Lung microvascular endothelial cell (primary cell): Measurements from ENCODE around the gene EIF4G1. TPM values are rescaled to one million over a fixed set of nuclear protein-coding genes. Genes with fewer than 3 reads are reported as not detected.

Experiments
- DNase-seq, 2 donors: peaks; one replicate each; pipeline versions ENCODE4 v3.0.0 to v3.0.0-alpha.2; 2010; ENCODE audit warnings: low read depth in 2 of 2
- total RNA-seq: library from RNA; depleted of rRNA; stranded (reverse); fragments of >200 nt; gene quantifications from 2 replicates; pipeline ENCODE4 v1.2.1, GENCODE V29; 2014

The EIF4G1 gene
- total RNA-seq, 1 donor from 2014 or later, result 237 TPM

- no peak for DNase-seq
Observed at GRCh38 chr3:184383033-184383740, 68.8 kb downstream of the EIF4G1 start.

GRCh38 chr3:184384342-184384741, 69.9 kb downstream of the EIF4G1 start:
- no peak for DNase-seq

Other genes with a start within 250 kb of the EIF4G1 start
- not detected in 2 replicates for gene HTR3E, start 217.5 kb upstream of the EIF4G1 start, total RNA-seq
- 25.9 and 34.3 TPM in 2 replicates for gene EIF2B5, start 179.2 kb upstream of the EIF4G1 start, total RNA-seq
- gene DVL3, start 159.2 kb upstream of the EIF4G1 start, total RNA-seq, result 15.0 and 19.8 TPM in 2 replicates
- 442 and 454 TPM in 2 replicates for gene AP2M1, start 139.8 kb upstream of the EIF4G1 start, total RNA-seq
- 42.7 and 57.5 TPM in 2 replicates for gene ABCF3, start 128.4 kb upstream of the EIF4G1 start, total RNA-seq
- under 0.01 TPM in 1 of 2 replicates, not detected in the other for gene VWA5B2, start 85.0 kb upstream of the EIF4G1 start, total RNA-seq
- 15.5 and 20.4 TPM in 2 replicates for gene ALG3, start 65.6 kb upstream of the EIF4G1 start, total RNA-seq
- gene EEF1AKMT4, start 64.9 kb upstream of the EIF4G1 start, total RNA-seq, result 3.5 and 3.6 TPM in 2 replicates
- gene CAMK2N2, start 53.1 kb upstream of the EIF4G1 start, total RNA-seq, result not detected in 2 replicates
- gene ECE2, start 38.6 kb upstream of the EIF4G1 start, total RNA-seq, result not detected in 2 replicates
- 310 and 389 TPM in 2 replicates for gene PSMD2, start 15.4 kb upstream of the EIF4G1 start, total RNA-seq
- gene FAM131A, start 23.0 kb downstream of the EIF4G1 start, total RNA-seq, result 19.0 and 39.9 TPM in 2 replicates
- 1.5 and 1.8 TPM in 2 replicates for gene CLCN2, start 47.0 kb downstream of the EIF4G1 start, total RNA-seq
- gene POLR2H, start 47.1 kb downstream of the EIF4G1 start, total RNA-seq, result 65.8 and 97.8 TPM in 2 replicates
- not detected in 2 replicates for gene THPO, start 63.6 kb downstream of the EIF4G1 start, total RNA-seq
- 0.20 and 0.22 TPM in 2 replicates for gene CHRD, start 65.4 kb downstream of the EIF4G1 start, total RNA-seq
- gene EPHB3, start 247.2 kb downstream of the EIF4G1 start, total RNA-seq, result 0.22 and 0.60 TPM in 2 replicates